ENCODE results near the gene CDK19.

CDK19 gene

GRCh38 chr6:110573136-110573535 lies 242.1 kb downstream of the CDK19 start:
- TF ChIP-seq CTCF (IDR thresholded peaks at IDR 0.05; ENCODE audit: borderline replicate concordance, control extremely low read depth, extremely low read depth, insufficient read depth, missing control alignments) = no peak
- no peak for DNase-seq (ENCODE audit: low spot score)
- in situ Hi-C loops (cut with MboI; ENCODE audit: low sequenced_read_pairs, unreplicated experiment) = no loop called here

GRCh38 chr6:110567957-110568696 lies 247.1 kb downstream of the CDK19 start:
- in situ Hi-C loops (cut with MboI; ENCODE audit: low sequenced_read_pairs, unreplicated experiment) = no loop called here
- DNase-seq (ENCODE audit: low spot score) = no peak
- TF ChIP-seq CTCF (IDR thresholded peaks at IDR 0.05; ENCODE audit: borderline replicate concordance, control extremely low read depth, extremely low read depth, insufficient read depth, missing control alignments) = no peak

GRCh38 chr6:110566346-110567125 lies 248.7 kb downstream of the CDK19 start:
- DNase-seq (ENCODE audit: low spot score) = no peak
- in situ Hi-C loops (cut with MboI; ENCODE audit: low sequenced_read_pairs, unreplicated experiment) = no loop called here

GRCh38 chr6:110564703-110565421 lies 250.4 kb downstream of the CDK19 start:
- no peak for TF ChIP-seq CTCF (IDR thresholded peaks at IDR 0.05; ENCODE audit: borderline replicate concordance, control extremely low read depth, extremely low read depth, insufficient read depth, missing control alignments)
- DNase-seq (ENCODE audit: low spot score) = no peak
- in situ Hi-C loops (cut with MboI; ENCODE audit: low sequenced_read_pairs, unreplicated experiment) = no loop called here

More at GRCh38 chr6:110566346-110567125, 248.7 kb downstream of the CDK19 start:
- TF ChIP-seq CTCF (IDR thresholded peaks at IDR 0.05; ENCODE audit: borderline replicate concordance, control extremely low read depth, extremely low read depth, insufficient read depth, missing control alignments) = no peak

GRCh38 chr6:110563711-110564110 lies 251.6 kb downstream of the CDK19 start:
- no peak for DNase-seq (ENCODE audit: low spot score)
- no peak for TF ChIP-seq CTCF (IDR thresholded peaks at IDR 0.05; ENCODE audit: borderline replicate concordance, control extremely low read depth, extremely low read depth, insufficient read depth, missing control alignments)
- in situ Hi-C loops (cut with MboI; ENCODE audit: low sequenced_read_pairs, unreplicated experiment) = no loop called here

- in situ Hi-C loops (cut with MboI; ENCODE audit: low sequenced_read_pairs, unreplicated experiment) = no loop called here
- no peak for TF ChIP-seq CTCF (IDR thresholded peaks at IDR 0.05; ENCODE audit: borderline replicate concordance, control extremely low read depth, extremely low read depth, insufficient read depth, missing control alignments)
- no peak for DNase-seq (ENCODE audit: low spot score)
These were observed 252.9 kb downstream of the CDK19 start for GRCh38 chr6:110562316-110562915.

Measured in GM13976 (cell line).